SJCRH30 (cell line): Measurements from ENCODE around the gene NT5DC3. TPM values are rescaled to one million over a fixed set of nuclear protein-coding genes. Genes with fewer than 3 reads are reported as not detected.
"Not testable (repeated sequence)": the region's sequence is repeated elsewhere in the genome, so short reads cannot be mapped to it uniquely, and the experiment has no call there.

Experiments used
- DNase-seq, 2 experiments: peaks; one replicate each; pipeline ENCODE4 v3.0.0-alpha.2; 2015 to 2020
- H3K27ac ChIP-seq: fragments of 250-450 bp; sonication (Bioruptor Pico); 2 replicates; pipeline ENCODE4 v1.5.1; 2020; ENCODE audit warnings: mild to moderate bottlenecking, moderate library complexity
- H3K27me3 ChIP-seq: fragments of 250-450 bp; sonication (Bioruptor Pico); 2 replicates; pipeline ENCODE4 v1.5.1; 2020; ENCODE audit warnings: mild to moderate bottlenecking, moderate library complexity
- H3K36me3 ChIP-seq: fragments of 250-450 bp; sonication (Bioruptor Pico); 2 replicates; pipeline ENCODE4 v1.5.1; 2020; ENCODE audit warnings: mild to moderate bottlenecking, moderate library complexity
- H3K4me1 ChIP-seq: fragments of 250-450 bp; sonication (Bioruptor Pico); 2 replicates; pipeline ENCODE4 v1.5.1; 2020; ENCODE audit warnings: mild to moderate bottlenecking, moderate library complexity
- H3K4me3 ChIP-seq: fragments of 250-450 bp; sonication (Bioruptor Pico); 2 replicates; pipeline ENCODE4 v1.5.1; 2020; ENCODE audit warnings: mild to moderate bottlenecking, moderate library complexity
- H3K9me3 ChIP-seq: fragments of 250-450 bp; sonication (Bioruptor Pico); replicated peaks from 2 replicates; pipeline ENCODE4 v1.5.1; 2020; ENCODE audit warnings: mild to moderate bottlenecking, moderate library complexity
- total RNA-seq: library from RNA; depleted of rRNA; stranded (reverse); fragments of >200 nt; shearing (Covaris generic); gene quantifications from 2 replicates; pipeline ENCODE4 v1.2.3, GENCODE V29; 2014

NT5DC3 gene
- total RNA-seq, 1 experiment from 2014 or later = 14.8 TPM

DNA sequence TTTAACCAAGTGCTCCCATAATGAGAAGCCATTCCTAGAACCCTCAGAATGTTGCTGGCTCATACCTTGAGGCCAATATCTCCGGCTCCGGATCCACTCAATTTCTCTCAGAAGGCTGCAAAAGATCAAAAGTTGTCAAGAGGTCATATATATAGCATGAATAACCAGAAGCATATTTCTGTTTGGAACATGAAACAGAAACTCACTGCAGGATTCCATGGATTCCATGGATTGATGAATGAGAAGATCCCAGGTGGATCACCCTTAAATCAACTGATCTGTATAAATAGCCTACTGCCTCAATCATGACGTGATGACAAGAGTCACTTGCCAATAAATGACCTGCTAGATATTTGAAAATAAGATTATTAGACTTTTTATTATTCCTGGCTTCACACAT is 3.3 kb upstream of the NT5DC3 start:
- no peak overlapping the region for H3K27ac ChIP-seq
- H3K9me3 ChIP-seq = no peaks in the 10 kb centered on the region
- H3K27me3 ChIP-seq = no peaks in the 10 kb centered on the region
- H3K36me3 ChIP-seq = no peaks in the 10 kb centered on the region
- no peak for DNase-seq
- H3K4me3 ChIP-seq = no peak overlapping the region
- H3K4me1 ChIP-seq = peaks cover 7% of the 10 kb centered on the region

DNA sequence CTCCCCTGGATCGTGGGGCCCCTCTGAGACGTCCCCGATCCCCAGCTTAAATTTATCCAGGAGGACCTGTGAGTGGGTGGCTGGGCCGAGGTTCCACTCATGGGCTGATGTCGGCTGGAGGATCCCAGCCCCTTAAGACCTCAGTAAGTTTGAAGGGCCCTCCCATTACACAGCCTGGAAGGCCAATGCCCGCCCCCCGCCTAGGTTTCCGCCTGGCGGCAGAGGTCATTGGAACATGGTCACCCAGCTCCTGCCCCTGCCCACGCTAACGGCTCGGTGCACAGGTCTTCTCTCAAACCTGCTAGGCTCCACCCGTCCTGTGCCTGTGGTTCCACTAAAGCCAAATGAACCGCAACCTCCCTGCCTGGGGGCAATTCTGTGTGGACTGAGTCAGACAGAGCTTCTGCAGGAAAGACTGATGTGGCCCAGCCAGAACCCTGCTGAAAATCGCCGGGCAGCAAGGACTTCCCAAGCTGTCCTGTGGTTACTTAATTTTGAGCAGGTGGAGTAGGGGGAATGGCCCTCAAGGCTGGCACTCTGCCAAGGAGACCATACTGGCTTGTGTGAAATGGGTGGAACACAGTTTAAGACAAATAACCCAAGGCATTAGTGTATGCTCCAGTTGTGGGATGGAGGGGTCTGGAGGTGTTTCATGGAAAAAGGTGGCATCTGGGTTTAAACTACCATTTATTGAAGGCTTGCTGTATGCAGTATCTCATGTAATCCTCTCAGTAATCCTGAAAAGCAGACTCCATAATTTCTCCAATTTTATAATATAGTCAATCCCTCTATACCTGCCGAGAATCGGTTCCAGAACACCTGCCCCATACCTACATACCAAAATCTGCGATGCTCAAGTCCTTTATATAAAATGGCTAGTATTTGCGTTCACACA is 903 bp upstream of the NT5DC3 start:
- Histone ChIP-seq H3K27ac (peak overlapping the region; percentile 90), H3K4me3 (peak overlapping the region; percentile 95), H3K27me3 (no peaks in the 10 kb centered on the region), H3K36me3 (no peaks in the 10 kb centered on the region), H3K4me1 (peaks cover 7% of the 10 kb centered on the region), H3K9me3 (no peaks in the 10 kb centered on the region)
- DNase-seq = peak; percentile 96 to 97

DNA sequence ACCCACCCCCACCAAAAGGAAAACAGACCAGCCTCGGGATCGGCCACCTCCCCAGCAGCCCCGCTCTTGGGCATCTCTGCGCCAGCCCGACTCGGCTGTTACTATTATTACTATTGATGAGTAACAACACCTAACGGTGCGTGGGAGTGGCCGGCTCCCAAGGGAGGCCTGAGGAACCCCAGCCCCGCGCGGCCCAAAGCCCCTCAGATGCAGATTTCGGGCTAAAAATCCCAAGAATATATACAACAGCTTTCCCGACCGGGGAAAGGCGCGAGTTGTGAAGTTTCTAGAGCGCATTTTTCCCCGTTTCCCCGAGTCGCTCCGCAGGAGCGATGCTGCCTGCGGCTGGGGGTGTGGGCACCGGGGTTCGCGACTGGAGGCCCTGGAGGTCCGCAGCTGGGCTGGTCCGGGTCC is 565 bp downstream of the NT5DC3 start:
- peak overlapping the region; percentile 32; the same call in 1 of the 2 replicates for H3K27ac ChIP-seq
- no peaks in the 10 kb centered on the region for H3K27me3 ChIP-seq
- no peaks in the 10 kb centered on the region for H3K9me3 ChIP-seq
- peak overlapping the region; percentile 95 for H3K4me3 ChIP-seq
- H3K36me3 ChIP-seq = no peaks in the 10 kb centered on the region
- peak in 1 of 2 experiments; percentile 37 for DNase-seq
- peaks cover 7% of the 10 kb centered on the region for H3K4me1 ChIP-seq

DNA sequence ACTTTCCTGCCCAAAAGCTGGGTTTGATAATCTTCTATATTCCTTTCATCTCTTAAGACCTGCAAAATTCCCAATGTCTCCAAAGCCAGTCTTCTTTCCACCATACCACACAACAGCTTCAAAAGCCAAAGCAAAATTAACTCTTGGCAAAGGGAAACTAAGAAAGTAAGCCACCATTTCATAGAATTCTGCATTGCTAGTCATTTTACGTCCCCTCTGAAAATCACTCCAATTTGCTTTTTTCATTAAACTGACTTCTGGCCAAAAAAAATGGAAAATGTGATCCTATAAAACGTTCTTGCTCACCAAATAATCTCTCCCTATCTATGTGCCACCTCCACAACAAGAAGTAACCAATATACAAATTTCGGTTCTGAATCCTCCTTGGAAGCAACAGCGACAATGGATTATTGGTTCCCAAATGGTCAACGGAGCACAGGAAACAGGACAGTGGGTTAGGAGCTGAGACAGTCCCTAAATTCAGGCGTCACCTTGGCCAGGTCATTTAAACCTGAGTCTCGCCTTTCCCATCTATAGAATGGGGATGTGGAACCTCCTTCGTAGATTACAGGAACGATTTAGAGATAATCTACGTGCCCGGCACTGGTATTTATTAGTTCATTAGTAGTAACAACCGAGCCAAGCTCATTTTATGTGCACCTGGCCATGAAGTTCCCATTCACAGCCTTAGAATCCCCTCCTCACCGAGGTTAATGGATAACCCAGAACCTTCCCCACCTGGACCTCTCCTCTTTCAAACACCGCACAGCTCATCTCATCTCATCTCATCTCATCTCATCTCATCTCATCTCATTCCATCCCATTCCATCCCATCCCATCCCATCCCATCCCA is 1.2 kb downstream of the NT5DC3 start:
- no peak for DNase-seq
- Histone ChIP-seq H3K27me3 (no peaks in the 10 kb centered on the region), H3K27ac (no peak overlapping the region), H3K4me3 (peak overlapping the region; percentile 95), H3K9me3 (no peaks in the 10 kb centered on the region), H3K36me3 (no peaks in the 10 kb centered on the region), H3K4me1 (peaks cover 7% of the 10 kb centered on the region)

DNA sequence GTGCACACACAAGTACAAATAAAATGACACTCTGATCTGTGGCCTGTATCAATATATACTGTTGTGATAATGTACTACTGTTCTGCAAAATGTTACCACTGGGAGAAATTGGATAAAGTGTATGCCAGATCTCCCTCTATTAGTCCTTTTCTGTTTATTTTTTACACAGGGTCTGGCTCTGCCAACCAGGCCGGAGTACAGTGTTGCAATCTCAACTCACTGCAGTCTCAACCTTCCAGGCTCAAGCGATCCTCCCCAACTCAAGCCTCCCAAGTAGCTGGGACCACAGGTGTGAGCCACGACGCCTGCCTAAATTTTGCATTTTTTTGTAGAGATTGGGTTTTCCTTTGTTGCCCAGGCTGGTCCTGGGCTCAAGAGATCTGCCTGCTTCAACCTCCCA is 1.9 kb downstream of the NT5DC3 start:
- no peaks in the 10 kb centered on the region for H3K9me3 ChIP-seq

DNA sequence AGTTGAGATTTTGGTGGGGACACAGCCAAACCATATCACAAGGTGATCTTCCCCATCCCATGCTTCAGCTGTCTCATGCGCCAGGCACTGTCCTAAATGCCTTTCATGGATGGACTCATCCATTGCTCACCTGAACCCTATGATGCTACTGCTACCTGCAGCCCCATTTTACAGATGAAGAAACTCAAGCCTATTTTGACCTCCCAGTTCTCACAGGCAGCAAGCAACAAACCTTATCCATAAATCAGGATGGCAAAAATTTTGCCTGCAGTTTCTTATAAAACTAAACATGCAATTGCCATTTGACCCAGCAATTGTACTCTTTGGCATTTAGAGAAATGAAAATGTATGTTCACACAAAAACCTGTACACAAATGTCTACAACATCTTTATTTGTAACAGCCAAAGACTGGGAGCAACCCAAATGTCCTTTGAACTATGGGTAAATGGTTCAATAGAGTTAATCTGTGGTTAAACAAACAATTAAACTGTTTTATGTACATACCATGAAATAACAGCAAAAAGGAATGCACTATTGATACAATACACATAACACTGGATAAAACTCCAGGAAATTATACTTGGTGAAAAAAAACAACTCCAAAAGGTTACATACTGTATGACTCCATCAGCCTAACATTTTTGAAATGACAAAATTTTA is 2.6 kb downstream of the NT5DC3 start:
- Histone ChIP-seq H3K27ac (no peak overlapping the region), H3K27me3 (no peaks in the 10 kb centered on the region), H3K9me3 (no peaks in the 10 kb centered on the region), H3K36me3 (no peaks in the 10 kb centered on the region), H3K4me1 (peaks cover 7% of the 10 kb centered on the region), H3K4me3 (no peak overlapping the region)
- no peak for DNase-seq

More for the DNA sequence above, 1.9 kb downstream of the NT5DC3 start:
- Histone ChIP-seq H3K4me3 (no peak overlapping the region), H3K36me3 (no peaks in the 10 kb centered on the region), H3K4me1 (peaks cover 7% of the 10 kb centered on the region), H3K27ac (no peak overlapping the region), H3K27me3 (no peaks in the 10 kb centered on the region)
- no peak for DNase-seq

DNA sequence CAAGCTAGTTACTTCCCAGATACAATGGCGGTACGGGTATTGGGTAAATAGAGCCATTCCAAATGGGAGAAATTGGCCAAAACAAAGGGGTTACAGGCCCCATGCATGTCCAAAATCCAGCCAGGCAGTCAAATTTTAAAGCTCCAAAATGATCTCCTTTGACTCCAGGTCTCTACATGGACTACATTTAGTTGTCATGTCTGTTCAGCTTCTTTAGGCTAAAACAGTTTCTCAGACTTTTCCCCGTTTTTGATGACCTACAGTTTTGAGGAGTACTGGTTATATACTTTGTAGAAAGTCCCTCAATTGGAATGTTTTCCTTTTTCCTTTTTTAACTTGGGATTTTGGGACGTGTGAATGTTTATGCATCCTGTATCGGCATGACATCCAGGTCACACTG is 4.7 kb downstream of the NT5DC3 start:
- no peaks in the 10 kb centered on the region for H3K27me3 ChIP-seq
- no peaks in the 10 kb centered on the region for H3K36me3 ChIP-seq
- H3K4me1 ChIP-seq = peaks cover 4% of the 10 kb centered on the region; the same call in 1 of the 2 replicates
- no peak overlapping the region for H3K4me3 ChIP-seq
- H3K27ac ChIP-seq = no peak overlapping the region
- no peak for DNase-seq
- no peaks in the 10 kb centered on the region for H3K9me3 ChIP-seq

DNA sequence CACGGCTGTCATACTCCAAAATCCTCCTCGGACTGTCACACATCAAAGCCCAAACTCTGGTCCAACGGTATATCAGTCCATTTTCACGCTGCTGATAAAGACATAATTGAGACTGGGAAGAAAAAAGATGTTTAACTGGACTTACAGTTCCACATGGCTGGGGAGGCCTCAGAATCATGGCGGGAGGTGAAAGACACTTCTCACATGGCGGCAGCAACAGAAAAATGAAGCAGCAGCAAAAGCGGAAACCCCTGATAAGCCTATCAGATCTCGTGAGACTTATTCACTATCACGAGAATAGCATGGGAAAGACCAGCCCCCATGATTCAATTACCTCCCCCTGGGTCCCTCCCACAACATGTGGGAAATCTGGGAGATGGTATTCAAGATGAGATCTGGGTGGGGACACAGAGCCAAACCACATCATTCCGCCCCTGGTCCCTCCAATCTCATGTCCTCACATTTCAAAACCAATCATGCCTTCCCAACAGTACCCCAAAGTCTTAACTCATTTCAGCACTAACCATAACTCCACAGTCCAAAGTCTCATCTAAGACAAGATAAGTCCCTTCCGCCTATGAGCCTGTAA is 5.2 kb downstream of the NT5DC3 start:
- H3K9me3 ChIP-seq, DNase-seq, H3K4me3 ChIP-seq, H3K27me3 ChIP-seq, H3K36me3 ChIP-seq, H3K4me1 ChIP-seq, H3K27ac ChIP-seq: not testable (repeated sequence)

DNA sequence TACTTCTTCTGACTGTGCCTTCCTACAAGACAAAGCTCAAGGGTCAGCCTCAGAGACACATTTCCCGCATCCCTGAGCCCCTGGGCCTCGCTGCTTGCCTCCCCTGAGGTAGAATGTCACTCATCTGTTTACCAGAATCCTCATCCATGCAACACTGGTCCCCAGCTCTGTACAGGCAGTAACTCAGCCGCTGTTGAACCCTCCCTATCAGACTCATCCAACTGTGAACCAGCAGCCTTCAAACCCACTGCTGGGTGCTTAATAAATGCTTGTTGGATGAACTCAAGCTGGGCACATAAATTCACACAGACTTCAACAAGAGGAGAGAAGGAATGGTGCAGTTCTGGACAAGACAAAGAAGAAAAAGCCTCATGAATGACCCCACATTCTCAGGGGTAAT is 6.1 kb downstream of the NT5DC3 start:
- H3K27ac ChIP-seq = no peak overlapping the region
- H3K9me3 ChIP-seq = peaks cover 2% of the 10 kb centered on the region; the same call in 1 of the 2 replicates
- H3K4me1 ChIP-seq = peaks cover 4% of the 10 kb centered on the region; the same call in 1 of the 2 replicates
- H3K27me3 ChIP-seq = no peaks in the 10 kb centered on the region
- H3K36me3 ChIP-seq = no peaks in the 10 kb centered on the region
- H3K4me3 ChIP-seq = no peak overlapping the region
- DNase-seq = no peak

DNA sequence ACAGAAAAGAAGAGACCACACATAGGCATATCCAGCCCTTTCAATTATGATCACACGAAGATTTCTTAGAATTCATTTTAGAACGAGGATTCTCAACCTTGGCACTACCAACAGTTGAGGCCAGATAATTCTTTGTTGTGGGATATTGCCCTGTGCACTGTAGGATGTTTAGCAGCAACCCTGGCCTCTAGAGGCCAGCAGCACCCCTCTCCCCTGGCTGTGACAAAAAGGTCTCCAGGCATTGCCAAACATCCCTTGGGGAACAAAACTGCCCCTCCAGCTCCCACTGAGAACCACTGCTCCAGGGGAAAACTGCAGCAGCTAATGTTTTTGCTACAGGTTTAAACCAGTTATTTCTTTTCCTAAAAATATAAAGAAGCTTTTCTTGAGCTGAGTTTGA is 7.1 kb downstream of the NT5DC3 start:
- DNase-seq = no peak
- no peak overlapping the region for H3K4me3 ChIP-seq

DNA sequence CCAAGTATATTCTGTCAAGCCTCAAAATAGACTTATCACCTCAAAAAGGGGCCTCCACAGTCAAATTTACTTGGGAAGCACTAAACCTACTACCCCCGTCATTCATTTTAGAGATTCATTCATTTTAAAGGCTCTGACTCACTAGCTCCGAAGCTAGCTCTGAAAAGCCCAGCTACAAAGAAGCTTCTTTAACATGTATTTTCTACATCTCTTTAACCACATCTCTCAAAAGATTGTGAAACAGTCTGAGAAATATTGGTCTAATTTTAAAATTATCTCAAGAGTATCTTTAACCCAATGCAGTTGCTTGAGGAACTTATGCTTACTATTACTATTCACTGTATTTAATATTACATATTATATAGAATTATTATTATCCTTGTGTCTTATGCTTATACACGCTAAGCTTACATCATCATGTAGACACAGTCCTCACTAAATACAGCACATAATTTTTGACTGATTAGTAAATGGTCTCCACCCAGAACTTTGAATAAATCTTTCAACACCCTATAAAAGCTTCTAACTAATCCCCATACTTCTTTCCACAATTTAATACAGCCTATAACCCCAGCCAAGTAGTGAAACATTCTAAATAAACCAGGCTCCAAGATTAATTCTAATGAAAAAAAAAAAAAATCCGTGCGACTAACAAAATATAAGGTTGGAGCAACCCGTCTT is 7.8 kb downstream of the NT5DC3 start:
- Histone ChIP-seq H3K4me1 (peaks cover 1% of the 10 kb centered on the region; the same call in 1 of the 2 replicates), H3K36me3 (no peaks in the 10 kb centered on the region), H3K27me3 (no peaks in the 10 kb centered on the region), H3K9me3 (peaks cover 2% of the 10 kb centered on the region; the same call in 1 of the 2 replicates), H3K4me3 (no peak overlapping the region), H3K27ac (no peak overlapping the region)
- DNase-seq = no peak

More for the DNA sequence above, 7.1 kb downstream of the NT5DC3 start:
- Histone ChIP-seq H3K4me1 (no peaks in the 10 kb centered on the region), H3K9me3 (peaks cover 2% of the 10 kb centered on the region; the same call in 1 of the 2 replicates), H3K36me3 (no peaks in the 10 kb centered on the region), H3K27ac (no peak overlapping the region), H3K27me3 (no peaks in the 10 kb centered on the region)

DNA sequence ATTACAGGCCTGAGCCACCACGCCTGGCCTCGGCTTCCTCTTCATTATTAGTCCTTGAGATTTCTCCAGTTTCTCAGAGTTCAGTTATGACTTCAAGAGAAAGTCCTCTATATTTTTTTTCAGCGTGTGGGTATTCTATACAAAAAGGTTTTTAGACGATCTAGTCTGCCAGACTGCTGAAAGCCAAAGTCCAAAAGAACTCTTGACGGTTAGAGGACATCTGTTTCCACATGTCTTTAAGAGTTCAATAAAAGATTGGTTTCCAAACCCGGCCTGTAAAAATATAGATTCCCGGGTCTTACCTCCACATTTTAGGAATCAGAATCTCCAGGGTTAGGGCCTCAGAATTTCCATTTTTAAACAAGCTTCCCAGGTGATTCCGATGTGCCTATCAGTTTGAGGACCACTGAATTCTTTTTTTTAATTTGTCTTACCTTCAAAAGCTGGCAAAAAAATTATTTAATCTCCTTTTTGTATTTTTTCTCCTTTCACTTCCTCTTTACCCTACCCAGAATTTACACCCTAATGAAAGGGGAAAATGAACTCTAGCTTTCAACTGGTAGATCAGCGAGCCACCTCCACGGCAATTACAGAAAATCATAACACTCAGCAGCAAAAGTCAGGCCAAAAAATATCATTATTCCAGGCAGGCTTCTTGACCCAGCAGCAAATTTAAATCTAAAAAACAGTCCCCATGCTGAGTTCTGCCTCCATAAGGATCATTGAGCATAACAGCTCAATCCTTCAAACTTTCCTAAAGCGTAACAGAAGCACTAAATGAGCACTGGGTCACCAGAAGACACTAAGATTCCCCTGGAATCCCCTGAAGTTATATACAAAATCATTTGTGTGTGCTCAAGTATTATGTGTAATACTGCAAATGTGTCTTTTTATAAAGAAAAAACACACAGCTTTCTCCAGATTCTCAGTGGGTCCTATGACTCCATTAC is 8.7 kb downstream of the NT5DC3 start:
- Histone ChIP-seq H3K4me3 (no peak overlapping the region), H3K27me3 (no peaks in the 10 kb centered on the region), H3K27ac (no peak overlapping the region), H3K36me3 (no peaks in the 10 kb centered on the region), H3K9me3 (peaks cover 2% of the 10 kb centered on the region; the same call in 1 of the 2 replicates), H3K4me1 (peaks cover 10% of the 10 kb centered on the region)
- DNase-seq = no peak

DNA sequence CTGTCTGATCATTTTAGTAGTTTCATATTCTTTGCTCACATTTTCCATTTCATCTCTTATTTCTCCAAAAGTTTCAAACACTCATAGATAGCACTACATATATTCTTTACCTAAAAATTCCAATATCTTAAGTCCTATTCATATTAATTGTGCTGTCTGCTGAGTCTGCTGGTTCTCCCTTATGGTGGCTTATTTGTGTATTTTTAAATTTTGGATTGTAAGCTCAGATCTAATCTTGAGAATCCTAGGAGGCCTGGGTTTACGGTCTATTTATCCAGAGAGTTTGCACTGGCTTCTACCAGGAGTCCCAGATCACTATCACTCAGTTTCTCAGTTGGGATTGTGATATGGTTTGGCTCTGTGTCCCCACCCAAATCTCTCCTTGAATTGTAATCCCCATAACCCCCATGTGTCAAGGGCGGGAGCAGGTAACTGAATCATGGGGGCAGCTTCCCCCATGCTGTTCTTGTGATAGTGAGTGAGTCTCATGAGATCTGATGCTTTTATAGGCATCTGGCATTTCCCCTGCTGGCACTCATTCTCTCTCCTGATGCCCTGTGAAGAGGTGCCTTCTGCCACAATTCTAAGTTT is 10.2 kb downstream of the NT5DC3 start:
- DNase-seq = no peak
- H3K4me1 ChIP-seq = peaks cover 11% of the 10 kb centered on the region
- H3K36me3 ChIP-seq = no peaks in the 10 kb centered on the region
- no peaks in the 10 kb centered on the region for H3K27me3 ChIP-seq
- H3K4me3 ChIP-seq = no peak overlapping the region
- no peak overlapping the region for H3K27ac ChIP-seq
- peaks cover 2% of the 10 kb centered on the region; the same call in 1 of the 2 replicates for H3K9me3 ChIP-seq
